Panc1 (cell line): Measurements from ENCODE around the gene TAB3. TPM values are rescaled to one million over a fixed set of nuclear protein-coding genes. Genes with fewer than 3 reads are reported as not detected.

Experiments used
- ATAC-seq: fragments of 200-7000 bp; cut with Tn5 transposase; 2 replicates; pipeline ENCODE4 v1.9.1; 2020; ENCODE audit warnings: mild to moderate bottlenecking, moderate library complexity
- BruUV-seq: library from RNA; stranded (reverse); fragments of 400-500 nt; replicated peaks from 2 replicates; lab custom pipeline; 2021; lab: Mats Ljungman, UMichigan
- CTCF ChIA-PET: fragments of 300-600 bp; sonication (Branson Sonifier 250); formaldehyde crosslinking; loops from one replicate; lab custom pipeline; 2022; ENCODE audit warnings: antibody characterized with exemption; lab: Charles Lee
- POLR2A ChIA-PET: fragments of 300-600 bp; sonication (Branson Sonifier 250); formaldehyde crosslinking; loops from one replicate; lab custom pipeline; 2022; ENCODE audit warnings: antibody characterized with exemption; lab: Charles Lee
- DNase-seq: peaks from one replicate; pipeline ENCODE4 v3.0.0-alpha.2; 2010; ENCODE audit warnings: low read depth, low spot score
- H3K27ac ChIP-seq: 2 replicates; pipeline ENCODE4 v1.5.1; 2011; ENCODE audit warnings: mild to moderate bottlenecking, low read length, inconsistent platforms
- H3K27me3 ChIP-seq: fragments of 200-500 bp; sonication (Bioruptor generic); 2 replicates; pipeline ENCODE4 v1.6.0; 2014; ENCODE audit warnings: low read length, inconsistent platforms; ENCODE audit not compliant: control insufficient read depth, insufficient read depth
- H3K36me3 ChIP-seq: fragments of 200-500 bp; sonication (Bioruptor generic); 2 replicates; pipeline ENCODE4 v1.5.1; 2014; ENCODE audit warnings: inconsistent platforms, mild to moderate bottlenecking, low read length, moderate library complexity; ENCODE audit not compliant: control insufficient read depth, insufficient read depth
- H3K4me1 ChIP-seq: 2 replicates; pipeline ENCODE4 v1.5.1; 2011; ENCODE audit warnings: inconsistent platforms, mild to moderate bottlenecking, low read length, moderate library complexity; ENCODE audit not compliant: control insufficient read depth, insufficient read depth
- H3K4me3 ChIP-seq, 2 experiments: 2 replicates each; pipeline ENCODE4 v1.5.1; 2011 to 2012; ENCODE audit warnings: low read depth in 2 of 2, low read length in 2 of 2, mild to moderate bottlenecking in 2 of 2, inconsistent platforms in 1 of 2, moderate library complexity in 1 of 2
- H3K9me3 ChIP-seq: fragments of 200-500 bp; sonication (Bioruptor generic); 2 replicates; pipeline ENCODE4 v1.5.1; 2014; ENCODE audit warnings: low read depth, mild to moderate bottlenecking, inconsistent platforms, low read length, moderate library complexity; ENCODE audit not compliant: control insufficient read depth, insufficient read depth
- POLR2AphosphoS5 ChIP-seq: IDR thresholded peaks from 2 replicates; pipeline ENCODE4 v1.6.1; 2012; ENCODE audit warnings: mild to moderate bottlenecking, low read depth, low read length, moderate library complexity
- SIN3A ChIP-seq: IDR thresholded peaks from 2 replicates; pipeline ENCODE4 v1.6.1; 2012; ENCODE audit warnings: low read depth, mild to moderate bottlenecking, low read length, moderate library complexity, borderline replicate concordance; ENCODE audit not compliant: insufficient read depth
- TCF7L2 ChIP-seq: IDR thresholded peaks from 2 replicates; pipeline ENCODE4 v1.6.1; 2011; ENCODE audit warnings: mild to moderate bottlenecking, low read depth, low read length, inconsistent platforms
- in situ Hi-C: cut with HindIII; loops from 2 replicates; pipeline ENCODE4 v1.10.0; 2016; ENCODE audit warnings: low sequenced_read_pairs, low pct_unique_long_range_greater_than_20kb
- intact Hi-C: fragments of 100-400 bp; cut with micrococcal nuclease; formaldehyde crosslinking; loops from one replicate; pipeline ENCODE4 v1.10.0; 2022; ENCODE audit not compliant: unreplicated experiment
- total RNA-seq: library from RNA; stranded (reverse); gene quantifications from one replicate; pipeline ENCODE4 v1.2.1, GENCODE V29; 2021; ENCODE audit not compliant: unreplicated experiment
- TF ChIP-seq, protein P1 (sequence below): fragments of 450-650 bp; IDR thresholded peaks from 2 replicates; pipeline ENCODE4 v1.5.1; 2017; ENCODE audit warnings: mild to moderate bottlenecking
- TF ChIP-seq, protein P2 (sequence below), 2 experiments: IDR thresholded peaks; 2 replicates each; pipeline ENCODE4 v1.6.1; 2011 to 2012; ENCODE audit warnings: low read depth in 2 of 2, control low read depth in 1 of 2, low read length in 1 of 2, mild to moderate bottlenecking in 1 of 2, moderate library complexity in 1 of 2; ENCODE audit not compliant: insufficient read depth in 1 of 2

The TAB3 gene
- total RNA-seq, 1 experiment from 2014 or later: 7.7 TPM

DNA sequence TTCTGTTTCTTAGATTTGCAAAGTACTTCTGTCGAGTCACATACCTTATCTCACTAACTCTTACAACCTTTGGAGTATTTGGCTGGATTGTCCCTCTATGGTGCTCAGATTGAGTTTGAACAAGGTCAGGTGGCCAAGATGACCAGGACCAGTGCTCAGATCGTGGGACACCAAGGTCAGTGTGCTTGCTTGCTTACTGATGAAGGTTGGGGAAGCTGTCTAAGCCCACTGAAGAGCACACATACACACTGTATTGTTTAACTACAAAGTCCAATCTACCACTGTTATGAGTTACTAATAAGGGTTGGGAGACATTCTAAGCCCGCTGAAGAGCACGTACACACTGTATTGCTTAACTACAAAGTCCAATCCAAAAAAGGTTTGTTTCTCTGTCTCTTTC is 53.7 kb downstream of the TAB3 start:
- H3K27me3 ChIP-seq: no peaks in the 10 kb centered on the region
- ChIA-PET POLR2A (no interaction called here), CTCF (no interaction called here)
- TF ChIP-seq, protein P1, sequence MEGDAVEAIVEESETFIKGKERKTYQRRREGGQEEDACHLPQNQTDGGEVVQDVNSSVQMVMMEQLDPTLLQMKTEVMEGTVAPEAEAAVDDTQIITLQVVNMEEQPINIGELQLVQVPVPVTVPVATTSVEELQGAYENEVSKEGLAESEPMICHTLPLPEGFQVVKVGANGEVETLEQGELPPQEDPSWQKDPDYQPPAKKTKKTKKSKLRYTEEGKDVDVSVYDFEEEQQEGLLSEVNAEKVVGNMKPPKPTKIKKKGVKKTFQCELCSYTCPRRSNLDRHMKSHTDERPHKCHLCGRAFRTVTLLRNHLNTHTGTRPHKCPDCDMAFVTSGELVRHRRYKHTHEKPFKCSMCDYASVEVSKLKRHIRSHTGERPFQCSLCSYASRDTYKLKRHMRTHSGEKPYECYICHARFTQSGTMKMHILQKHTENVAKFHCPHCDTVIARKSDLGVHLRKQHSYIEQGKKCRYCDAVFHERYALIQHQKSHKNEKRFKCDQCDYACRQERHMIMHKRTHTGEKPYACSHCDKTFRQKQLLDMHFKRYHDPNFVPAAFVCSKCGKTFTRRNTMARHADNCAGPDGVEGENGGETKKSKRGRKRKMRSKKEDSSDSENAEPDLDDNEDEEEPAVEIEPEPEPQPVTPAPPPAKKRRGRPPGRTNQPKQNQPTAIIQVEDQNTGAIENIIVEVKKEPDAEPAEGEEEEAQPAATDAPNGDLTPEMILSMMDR: no peak
- TF ChIP-seq TCF7L2 (no peak), POLR2AphosphoS5 (no peak)
- intact Hi-C loops: no loop called here
- no TSS peak for BruUV-seq
- H3K27ac ChIP-seq: no peak overlapping the region
- in situ Hi-C loops: no loop called here
- DNase-seq (no peak), ATAC-seq (no peak)
- no peaks in the 10 kb centered on the region for H3K9me3 ChIP-seq
- no peaks in the 10 kb centered on the region; the same call in 1 of the 2 replicates for H3K36me3 ChIP-seq
- H3K4me1 ChIP-seq: no peaks in the 10 kb centered on the region
- H3K4me3 ChIP-seq: no peak overlapping the region

DNA sequence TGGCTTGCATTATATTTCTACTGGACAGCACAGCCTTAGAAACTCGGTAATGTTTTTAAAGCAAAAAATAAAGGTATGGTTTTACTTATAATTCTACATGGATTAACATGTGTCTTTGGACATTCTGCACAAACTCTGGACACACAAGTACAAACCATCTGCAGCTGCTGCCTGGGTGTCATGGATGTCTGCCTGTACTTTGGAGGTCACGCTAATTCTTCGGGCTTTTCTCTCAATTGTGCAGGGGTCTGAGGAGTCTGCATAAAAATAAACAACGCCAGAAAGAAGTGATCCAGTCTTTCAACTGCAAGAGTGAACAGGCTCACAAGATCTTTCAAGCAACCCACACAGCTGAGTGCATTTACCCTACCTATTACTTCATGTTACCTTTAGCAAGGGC is 55.2 kb downstream of the TAB3 start:
- ChIA-PET CTCF (no interaction called here), POLR2A (no interaction called here)
- DNase-seq: no peak
- BruUV-seq: no TSS peak
- TF ChIP-seq, protein P2, sequence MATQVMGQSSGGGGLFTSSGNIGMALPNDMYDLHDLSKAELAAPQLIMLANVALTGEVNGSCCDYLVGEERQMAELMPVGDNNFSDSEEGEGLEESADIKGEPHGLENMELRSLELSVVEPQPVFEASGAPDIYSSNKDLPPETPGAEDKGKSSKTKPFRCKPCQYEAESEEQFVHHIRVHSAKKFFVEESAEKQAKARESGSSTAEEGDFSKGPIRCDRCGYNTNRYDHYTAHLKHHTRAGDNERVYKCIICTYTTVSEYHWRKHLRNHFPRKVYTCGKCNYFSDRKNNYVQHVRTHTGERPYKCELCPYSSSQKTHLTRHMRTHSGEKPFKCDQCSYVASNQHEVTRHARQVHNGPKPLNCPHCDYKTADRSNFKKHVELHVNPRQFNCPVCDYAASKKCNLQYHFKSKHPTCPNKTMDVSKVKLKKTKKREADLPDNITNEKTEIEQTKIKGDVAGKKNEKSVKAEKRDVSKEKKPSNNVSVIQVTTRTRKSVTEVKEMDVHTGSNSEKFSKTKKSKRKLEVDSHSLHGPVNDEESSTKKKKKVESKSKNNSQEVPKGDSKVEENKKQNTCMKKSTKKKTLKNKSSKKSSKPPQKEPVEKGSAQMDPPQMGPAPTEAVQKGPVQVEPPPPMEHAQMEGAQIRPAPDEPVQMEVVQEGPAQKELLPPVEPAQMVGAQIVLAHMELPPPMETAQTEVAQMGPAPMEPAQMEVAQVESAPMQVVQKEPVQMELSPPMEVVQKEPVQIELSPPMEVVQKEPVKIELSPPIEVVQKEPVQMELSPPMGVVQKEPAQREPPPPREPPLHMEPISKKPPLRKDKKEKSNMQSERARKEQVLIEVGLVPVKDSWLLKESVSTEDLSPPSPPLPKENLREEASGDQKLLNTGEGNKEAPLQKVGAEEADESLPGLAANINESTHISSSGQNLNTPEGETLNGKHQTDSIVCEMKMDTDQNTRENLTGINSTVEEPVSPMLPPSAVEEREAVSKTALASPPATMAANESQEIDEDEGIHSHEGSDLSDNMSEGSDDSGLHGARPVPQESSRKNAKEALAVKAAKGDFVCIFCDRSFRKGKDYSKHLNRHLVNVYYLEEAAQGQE (IDR thresholded peaks at IDR 0.05; ENCODE audit: insufficient read depth in 1 of 2, low read depth in 2 of 2, low read length in 1 of 2): no peak
- TF ChIP-seq TCF7L2: no peak
- in situ Hi-C loops (no loop called here), intact Hi-C loops (no loop called here)
- Histone ChIP-seq H3K36me3 (no peaks in the 10 kb centered on the region), H3K27me3 (no peaks in the 10 kb centered on the region), H3K9me3 (no peaks in the 10 kb centered on the region), H3K4me1 (no peaks in the 10 kb centered on the region), H3K4me3 (no peak overlapping the region), H3K27ac (no peak overlapping the region)
- no peak for ATAC-seq

DNA sequence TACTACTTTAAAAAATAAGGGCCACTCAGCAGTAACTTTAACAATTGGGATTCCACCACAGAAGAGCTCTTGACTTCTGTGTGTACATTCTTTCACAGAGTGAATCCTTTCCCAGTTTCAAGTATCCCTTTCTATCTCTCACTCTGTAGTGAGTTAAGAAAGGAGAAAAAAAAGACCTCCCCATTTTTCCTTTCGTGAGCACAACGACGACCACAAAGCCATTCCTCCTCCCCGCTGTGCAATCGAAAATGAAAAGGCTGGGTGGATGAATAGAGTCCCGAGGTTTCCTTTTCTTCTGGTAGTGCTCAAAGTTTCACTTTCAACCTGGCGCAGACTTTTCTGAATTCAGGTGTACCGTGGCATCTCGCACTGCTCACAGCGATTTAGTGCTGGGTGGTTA is 58.0 kb downstream of the TAB3 start:
- no peak for DNase-seq
- no TSS peak for BruUV-seq
- POLR2A ChIA-PET: no interaction called here
- CTCF ChIA-PET: no interaction called here
- no peak for TF ChIP-seq TCF7L2
- TF ChIP-seq, protein P1: no peak
- no peak for TF ChIP-seq POLR2AphosphoS5
- TF ChIP-seq SIN3A: no peak
- Histone ChIP-seq H3K4me1 (no peaks in the 10 kb centered on the region), H3K4me3 (no peak overlapping the region), H3K36me3 (no peaks in the 10 kb centered on the region), H3K9me3 (no peaks in the 10 kb centered on the region), H3K27me3 (no peaks in the 10 kb centered on the region), H3K27ac (no peak overlapping the region)
- ATAC-seq: no peak
- in situ Hi-C loops (no loop called here), intact Hi-C loops (no loop called here)
